CD4-positive, alpha-beta T cell (primary cell): Measurements from ENCODE around the gene CRTAP. TPM values are rescaled to one million over a fixed set of nuclear protein-coding genes. Genes with fewer than 3 reads are reported as not detected.

Source experiments
- ATAC-seq: fragments of 200-7000 bp; cut with Tn5 transposase; one replicate; pipeline ENCODE4 v1.10.0; 2022; ENCODE audit warnings: mild to moderate bottlenecking; ENCODE audit not compliant: poor library complexity
- CTCF ChIA-PET: fragments of 350-600 bp; sonication (Branson Sonifier 250); formaldehyde crosslinking; loops from one replicate; lab custom pipeline; 2021; ENCODE audit warnings: antibody characterized with exemption, inconsistent platforms; lab: Charles Lee
- POLR2A ChIA-PET: fragments of 350-600 bp; sonication (Branson Sonifier 250); formaldehyde crosslinking; loops from one replicate; lab custom pipeline; 2021; ENCODE audit warnings: antibody characterized with exemption, inconsistent platforms; lab: Charles Lee
- DNase-seq, 14 experiments: peaks; one replicate each; pipeline ENCODE4 v3.0.0-alpha.2; 2013 to 2020; ENCODE audit warnings: mixed read lengths in 2 of 14
- H3K27ac ChIP-seq, 2 donors: one replicate each; pipeline versions ENCODE4 v1.5.1 to v1.7.0; 2013; ENCODE audit warnings: low read length in 2 of 2, low read depth in 1 of 2, mild to moderate bottlenecking in 1 of 2
- H3K27me3 ChIP-seq, 2 experiments: 1 replicate in 1 of 2; 2 replicates in 1 of 2; pipeline versions ENCODE4 v1.6.1 to v1.7.0; 2013; ENCODE audit warnings: low read length in 2 of 2, control low read depth in 1 of 2, mild to moderate bottlenecking in 1 of 2, moderate library complexity in 1 of 2; ENCODE audit not compliant: insufficient read depth in 2 of 2, control insufficient read depth in 1 of 2
- H3K36me3 ChIP-seq: one replicate; pipeline ENCODE4 v1.6.1; 2013; ENCODE audit warnings: low read length, control low read depth; ENCODE audit not compliant: insufficient read depth
- H3K4me1 ChIP-seq: one replicate; pipeline ENCODE4 v1.6.1; 2013; ENCODE audit warnings: low read length, control low read depth; ENCODE audit not compliant: insufficient read depth
- H3K4me3 ChIP-seq: one replicate; pipeline ENCODE4 v1.5.1; 2013; ENCODE audit warnings: mild to moderate bottlenecking, low read length, moderate library complexity
- H3K9me3 ChIP-seq, 2 experiments: 1 replicate in 1 of 2; 2 replicates in 1 of 2; pipeline versions ENCODE4 v1.6.1 to v1.7.0; 2013; ENCODE audit warnings: low read length in 2 of 2, mild to moderate bottlenecking in 2 of 2, control low read depth in 1 of 2, moderate library complexity in 1 of 2; ENCODE audit not compliant: control insufficient read depth in 1 of 2, insufficient read depth in 1 of 2
- H3K27ac Mint-ChIP-seq: one replicate; pipeline ENCODE4 v1.8.0; 2020; ENCODE audit warnings: mixed read lengths
- H3K27me3 Mint-ChIP-seq: one replicate; pipeline ENCODE4 v1.8.0; 2021; ENCODE audit warnings: mixed read lengths
- H3K36me3 Mint-ChIP-seq: one replicate; pipeline ENCODE4 v1.8.0; 2021; ENCODE audit warnings: low read depth, mixed read lengths
- H3K4me1 Mint-ChIP-seq: one replicate; pipeline ENCODE4 v1.8.0; 2021; ENCODE audit warnings: low read depth, mixed read lengths
- H3K4me3 Mint-ChIP-seq: one replicate; pipeline ENCODE4 v1.8.0; 2020; ENCODE audit warnings: mild to moderate bottlenecking, mixed read lengths
- H3K9me3 Mint-ChIP-seq: one replicate; pipeline ENCODE4 v1.8.0; 2020; ENCODE audit warnings: mixed read lengths
- intact Hi-C, 2 experiments: fragments of 100-400 bp; cut with DNase I in 1 of 2; cut with micrococcal nuclease in 1 of 2; formaldehyde crosslinking; loops; one replicate each; pipeline versions ENCODE4 v1.15.1 to v1.9.0; 2023 to 2025; cut with DNase I, micrococcal nuclease
- total RNA-seq, 174 experiments: library from RNA in 2 of 174; stranded (reverse) in 2 of 174; gene quantifications; one replicate each; pipeline ENCODE4 v1.2.3 and lab custom pipeline; 2021 to 2026
- TF ChIP-seq, protein P1 (sequence below): fragments of 200-600 bp; IDR thresholded peaks from one replicate; pipeline ENCODE4 v1.8.0; 2022; ENCODE audit warnings: antibody characterized with exemption, mild to moderate bottlenecking

The CRTAP gene
- total RNA-seq, 2 experiments from 2014 or later: 38.2 to 40.3 TPM

DNA sequence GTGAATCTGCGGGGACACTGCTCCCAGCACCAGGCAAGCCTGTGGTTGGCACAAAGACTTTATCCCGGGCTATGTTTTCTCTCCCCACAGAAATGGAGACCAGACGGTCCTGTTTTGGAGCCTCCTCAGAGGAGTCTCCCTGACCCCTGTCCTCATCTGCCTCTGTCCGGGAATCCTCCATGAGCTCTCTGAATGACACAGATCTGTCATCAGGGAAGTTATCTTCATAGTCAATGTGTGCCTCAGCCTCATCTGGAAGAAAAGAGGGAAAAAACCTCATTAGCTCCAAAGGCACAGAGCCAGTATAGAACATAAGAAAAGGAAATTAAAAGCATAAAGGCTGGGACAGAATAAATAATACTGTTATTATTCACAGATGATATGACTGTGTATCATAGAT lies 40.0 kb downstream of the CRTAP start:
- no peaks in the 10 kb centered on the region for H3K9me3 Mint-ChIP-seq
- Histone ChIP-seq H3K4me1 (no peaks in the 10 kb centered on the region), H3K27me3 (peaks cover 4 to 11% of the 10 kb centered on the region in 2 experiments), H3K27ac (no peak overlapping the region), H3K36me3 (no peaks in the 10 kb centered on the region), H3K4me3 (no peak overlapping the region), H3K9me3 (peaks cover 0 to 4% of the 10 kb centered on the region in 2 experiments)
- POLR2A ChIA-PET: no interaction called here
- H3K4me1 Mint-ChIP-seq: no peaks in the 10 kb centered on the region
- TF ChIP-seq, protein P1, sequence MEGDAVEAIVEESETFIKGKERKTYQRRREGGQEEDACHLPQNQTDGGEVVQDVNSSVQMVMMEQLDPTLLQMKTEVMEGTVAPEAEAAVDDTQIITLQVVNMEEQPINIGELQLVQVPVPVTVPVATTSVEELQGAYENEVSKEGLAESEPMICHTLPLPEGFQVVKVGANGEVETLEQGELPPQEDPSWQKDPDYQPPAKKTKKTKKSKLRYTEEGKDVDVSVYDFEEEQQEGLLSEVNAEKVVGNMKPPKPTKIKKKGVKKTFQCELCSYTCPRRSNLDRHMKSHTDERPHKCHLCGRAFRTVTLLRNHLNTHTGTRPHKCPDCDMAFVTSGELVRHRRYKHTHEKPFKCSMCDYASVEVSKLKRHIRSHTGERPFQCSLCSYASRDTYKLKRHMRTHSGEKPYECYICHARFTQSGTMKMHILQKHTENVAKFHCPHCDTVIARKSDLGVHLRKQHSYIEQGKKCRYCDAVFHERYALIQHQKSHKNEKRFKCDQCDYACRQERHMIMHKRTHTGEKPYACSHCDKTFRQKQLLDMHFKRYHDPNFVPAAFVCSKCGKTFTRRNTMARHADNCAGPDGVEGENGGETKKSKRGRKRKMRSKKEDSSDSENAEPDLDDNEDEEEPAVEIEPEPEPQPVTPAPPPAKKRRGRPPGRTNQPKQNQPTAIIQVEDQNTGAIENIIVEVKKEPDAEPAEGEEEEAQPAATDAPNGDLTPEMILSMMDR: no peak
- peaks cover 53% of the 10 kb centered on the region for H3K27me3 Mint-ChIP-seq
- H3K27ac Mint-ChIP-seq: no peak overlapping the region
- DNase-seq (no peak), ATAC-seq (no peak)
- CTCF ChIA-PET: no interaction called here
- H3K4me3 Mint-ChIP-seq: no peak overlapping the region
- H3K36me3 Mint-ChIP-seq: no peaks in the 10 kb centered on the region
- intact Hi-C loops: no loop called here

DNA sequence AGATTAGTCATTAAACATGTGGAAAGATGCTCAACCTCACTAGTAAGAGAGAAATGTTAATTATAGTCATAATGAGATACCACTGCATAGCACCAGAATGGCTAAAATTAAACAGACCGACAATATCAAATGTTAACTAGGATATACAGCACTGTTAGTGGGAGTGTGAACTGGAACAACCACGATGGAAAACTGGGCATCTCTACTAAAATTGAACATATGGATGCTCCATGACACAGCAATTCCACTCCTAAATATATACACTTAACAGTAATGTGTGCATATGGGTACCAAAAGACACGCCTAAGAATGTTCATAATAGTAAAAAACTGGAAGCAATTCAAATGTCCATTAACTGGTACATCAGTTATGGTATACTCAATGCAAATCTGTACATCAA lies 41.5 kb downstream of the CRTAP start:
- CTCF ChIA-PET: no interaction called here
- POLR2A ChIA-PET: no interaction called here
- Mint-ChIP-seq H3K4me3 (no peak overlapping the region), H3K27me3 (peaks cover 65% of the 10 kb centered on the region), H3K4me1 (no peaks in the 10 kb centered on the region), H3K36me3 (no peaks in the 10 kb centered on the region), H3K27ac (no peak overlapping the region), H3K9me3 (no peaks in the 10 kb centered on the region)
- no peak for ATAC-seq
- peaks cover 4 to 14% of the 10 kb centered on the region in 2 experiments for H3K27me3 ChIP-seq
- DNase-seq: no peak
- H3K36me3 ChIP-seq: no peaks in the 10 kb centered on the region
- TF ChIP-seq, protein P1: no peak
- no peaks in the 10 kb centered on the region for H3K4me1 ChIP-seq
- H3K9me3 ChIP-seq: peaks cover 0 to 4% of the 10 kb centered on the region in 2 experiments
- H3K4me3 ChIP-seq: no peak overlapping the region
- no peak overlapping the region for H3K27ac ChIP-seq
- intact Hi-C loops: no loop called here

DNA sequence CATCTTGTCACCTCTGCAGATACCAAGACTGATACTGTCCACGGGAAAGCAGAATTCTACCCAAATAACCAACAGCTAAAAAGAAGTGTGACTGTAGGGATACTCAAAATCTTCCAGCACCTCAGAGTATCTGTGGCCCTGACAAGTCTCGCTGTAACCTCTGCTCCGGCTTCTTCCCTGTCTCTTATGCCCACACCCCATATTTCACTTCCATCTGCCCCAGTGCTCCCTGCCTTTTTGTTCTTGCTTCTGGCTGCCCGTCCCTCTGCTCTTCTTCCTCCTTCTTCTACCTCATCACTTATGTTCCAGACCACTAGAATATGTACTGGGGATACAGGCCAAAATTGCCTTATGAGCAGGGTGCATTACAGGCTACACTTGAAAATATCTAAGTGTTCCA lies 45.4 kb downstream of the CRTAP start:
- peaks cover 55% of the 10 kb centered on the region for H3K27me3 Mint-ChIP-seq
- no peak overlapping the region for H3K4me3 Mint-ChIP-seq
- no peaks in the 10 kb centered on the region for H3K36me3 Mint-ChIP-seq

More for the DNA sequence above, 45.4 kb downstream of the CRTAP start:
- TF ChIP-seq, protein P1: no peak
- DNase-seq (no peak), ATAC-seq (no peak)
- no peaks in the 10 kb centered on the region for H3K9me3 ChIP-seq
- no peaks in the 10 kb centered on the region for H3K4me1 ChIP-seq
- no peaks in the 10 kb centered on the region for H3K36me3 ChIP-seq
- no peak overlapping the region for H3K4me3 ChIP-seq
- POLR2A ChIA-PET: no interaction called here
- H3K9me3 Mint-ChIP-seq: no peaks in the 10 kb centered on the region
- no peak overlapping the region for H3K27ac Mint-ChIP-seq
- H3K4me1 Mint-ChIP-seq: no peaks in the 10 kb centered on the region
- intact Hi-C loops: no loop called here
- CTCF ChIA-PET: no interaction called here
- peaks cover 4 to 8% of the 10 kb centered on the region in 2 experiments for H3K27me3 ChIP-seq
- H3K27ac ChIP-seq: no peak overlapping the region
